ENCODE results near the gene FYCO1. TPM values are rescaled to one million over a fixed set of nuclear protein-coding genes. Genes with fewer than 3 reads are reported as not detected.

FYCO1 gene
- total and polyA plus RNA-seq, 2 of the 8 experiments (the other 6 are each of a cell fraction or from before 2014, with no cell fraction given) = 4.8 to 10.8 TPM

GRCh38 chr3:45880725-45881077 is 114.9 kb downstream of the FYCO1 start:
- Histone ChIP-seq H4K20me1 (replicated peaks in 1 of 2; ENCODE audit: control insufficient read depth in 1 of 2, insufficient read depth in 2 of 2, low read length in 2 of 2) (no peaks in the 10 kb centered on the region), H2BK12ac (ENCODE audit: low read depth, low read length) (no peak overlapping the region), H3K36me3 (ENCODE audit: control insufficient read depth in 2 of 4, insufficient read depth in 4 of 4, low read length in 3 of 4) (no peaks in the 10 kb centered on the region; a peak in 1 of 8 replicates), H3K23me2 (ENCODE audit: low read depth, low read length) (no peaks in the 10 kb centered on the region), H2AK5ac (ENCODE audit: low read depth, low read length) (no peak overlapping the region), H2BK5ac (ENCODE audit: low read depth, low read length) (no peak overlapping the region), H3K9me3 (ENCODE audit: insufficient read depth in 2 of 2, low read depth in 1 of 2, low read length in 1 of 2) (no peaks in the 10 kb centered on the region), H3K9ac (replicated peaks in 1 of 4; ENCODE audit: extremely low read depth in 1 of 4, low read depth in 3 of 4, low read length in 3 of 4) (peak overlapping the region in 1 of 4 experiments; percentile 10; a peak in 1 of 7 replicates), H3K27me3 (replicated peaks in 1 of 4; ENCODE audit: control insufficient read depth in 3 of 4, extremely low read depth in 1 of 4, insufficient read depth in 3 of 4, low read length in 3 of 4) (peaks cover 0 to 3% (median 0%) of the 10 kb centered on the region in 4 experiments; a peak in 2 of 7 replicates), H4K8ac (ENCODE audit: extremely low read depth, insufficient read depth, low read length) (no peak overlapping the region), H3K23ac (ENCODE audit: insufficient read length) (no peak overlapping the region), H4K91ac (replicated peaks; ENCODE audit: insufficient read length, low read length) (no peak overlapping the region), H3K4ac (replicated peaks; ENCODE audit: insufficient read length, low read depth, low read length) (no peak overlapping the region), H3K27ac (ENCODE audit: low read depth, low read length) (no peak overlapping the region), H4K5ac (ENCODE audit: insufficient read length, low read depth, low read length) (no peak overlapping the region), H3K79me2 (ENCODE audit: control insufficient read depth in 1 of 2, insufficient read depth in 2 of 2, low read length in 2 of 2) (no peaks in the 10 kb centered on the region), H2BK120ac (replicated peaks; ENCODE audit: low read depth, low read length) (no peak overlapping the region), H3K79me1 (ENCODE audit: low read depth, low read length) (no peaks in the 10 kb centered on the region; the same call in 1 of the 2 replicates), H2AFZ (ENCODE audit: low read length) (no peak overlapping the region), H3K18ac (ENCODE audit: extremely low read depth, low read length) (no peak overlapping the region), H3K56ac (replicated peaks; ENCODE audit: insufficient read length, low read depth, low read length) (no peak overlapping the region), H3K4me3 (ENCODE audit: extremely low read depth in 1 of 4, insufficient read depth in 2 of 4, low read depth in 3 of 4, low read length in 4 of 4) (no peak overlapping the region), H2BK15ac (ENCODE audit: low read length) (no peak overlapping the region), H3K4me2 (ENCODE audit: insufficient read depth in 1 of 2, low read depth in 2 of 2, low read length in 2 of 2) (no peak overlapping the region), H3K4me1 (replicated peaks in 1 of 4; ENCODE audit: control insufficient read depth in 3 of 4, insufficient read depth in 4 of 4, low read length in 3 of 4) (no peaks in the 10 kb centered on the region), H3K14ac (ENCODE audit: insufficient read length) (no peak overlapping the region), H2BK20ac (ENCODE audit: low read length) (no peak overlapping the region)
- no peak for TF ChIP-seq NRF1 (IDR thresholded peaks at IDR 0.05; ENCODE audit: low read depth, low read length)
- no peak for TF ChIP-seq BCL11A (IDR thresholded peaks at IDR 0.05; ENCODE audit: low read depth in 2 of 2, low read length in 2 of 2)
- WGBS, 2 experiments (ENCODE audit: extremely low coverage in 1 of 2, insufficient coverage in 1 of 2, insufficient read length in 1 of 2, insufficient replicate concordance in 2 of 2, low coverage in 1 of 2, low lambda C conversion rate in 2 of 2, missing lambda C conversion rate in 1 of 2) = 76% methylated on average over 3 of the region's 3 CpGs; no CpG with 5 or more reads in 1 of the 2 experiments
- ChIA-PET POLR2A (ENCODE audit: partially characterized antibody) (interaction anchor here (0.5 to 0.7 kb wide), 3 partner anchors 15 to 248 kb away, joined by 3 read pairs; no protein-coding TSS in a partner anchor), CTCF (ENCODE audit: partially characterized antibody) (interaction anchor here (1.3 to 1.4 kb wide), 2 partner anchors 26 to 59 kb away, joined by 3 to 5 read pairs; no protein-coding TSS in a partner anchor)
- FAIRE-seq (no peak), DNase-seq (ENCODE audit: low read depth in 1 of 2, low spot score in 2 of 2) (no peak)
